Measurements from ENCODE around the gene NRG3. TPM values are rescaled to one million over a fixed set of nuclear protein-coding genes. Genes with fewer than 3 reads are reported as not detected.

NRG3 gene
- total and polyA plus RNA-seq, 2 of the 8 experiments (the other 6 are each of a cell fraction or from before 2014, with no cell fraction given), result 4.2 to 5.0 TPM

GRCh38 chr10:81967716-81968115 is 92.7 kb downstream of the NRG3 start (continued):
- TF ChIP-seq EZH2 (IDR thresholded peaks at IDR 0.05; ENCODE audit: low read depth, low read length, severe bottlenecking) (no peak), CHD1 (IDR thresholded peaks at IDR 0.05; ENCODE audit: low read depth, low read length) (no peak), PHF8 (conservative IDR thresholded peaks at IDR 0.05; ENCODE audit: low read depth, low read length) (no peak), ATF2 (IDR thresholded peaks at IDR 0.05; ENCODE audit: low read length) (no peak), RFX5 (IDR thresholded peaks at IDR 0.05; ENCODE audit: borderline replicate concordance, low read depth, low read length) (no peak)
